RWPE1 (cell line): ENCODE results near the gene PRPF6.

Experiments
- CTCF ChIA-PET: fragments of 350-600 bp; sonication (Branson Sonifier 250); formaldehyde crosslinking; extraction: SDS; loops from one replicate; lab custom pipeline; 2021; lab: Yijun Ruan, JAX
- POLR2A ChIA-PET: fragments of 400-600 bp; formaldehyde crosslinking; extraction: SDS; loops from one replicate; lab custom pipeline; 2020; ENCODE audit warnings: antibody characterized with exemption; ENCODE audit not compliant: low non-redundant PET; lab: Yijun Ruan, JAX
- DNase-seq: peaks from one replicate; pipeline ENCODE4 v3.0.0; 2012; ENCODE audit warnings: low spot score
- H3K27ac ChIP-seq: fragments of 450-650 bp; 2 replicates; pipeline ENCODE4 v1.5.1; 2017
- TF ChIP-seq, protein P1 (sequence below): fragments of 450-650 bp; conservative IDR thresholded peaks from 2 replicates; pipeline ENCODE4 v1.5.1; 2017; ENCODE audit warnings: low read depth, mild to moderate bottlenecking

The PRPF6 gene

DNA sequence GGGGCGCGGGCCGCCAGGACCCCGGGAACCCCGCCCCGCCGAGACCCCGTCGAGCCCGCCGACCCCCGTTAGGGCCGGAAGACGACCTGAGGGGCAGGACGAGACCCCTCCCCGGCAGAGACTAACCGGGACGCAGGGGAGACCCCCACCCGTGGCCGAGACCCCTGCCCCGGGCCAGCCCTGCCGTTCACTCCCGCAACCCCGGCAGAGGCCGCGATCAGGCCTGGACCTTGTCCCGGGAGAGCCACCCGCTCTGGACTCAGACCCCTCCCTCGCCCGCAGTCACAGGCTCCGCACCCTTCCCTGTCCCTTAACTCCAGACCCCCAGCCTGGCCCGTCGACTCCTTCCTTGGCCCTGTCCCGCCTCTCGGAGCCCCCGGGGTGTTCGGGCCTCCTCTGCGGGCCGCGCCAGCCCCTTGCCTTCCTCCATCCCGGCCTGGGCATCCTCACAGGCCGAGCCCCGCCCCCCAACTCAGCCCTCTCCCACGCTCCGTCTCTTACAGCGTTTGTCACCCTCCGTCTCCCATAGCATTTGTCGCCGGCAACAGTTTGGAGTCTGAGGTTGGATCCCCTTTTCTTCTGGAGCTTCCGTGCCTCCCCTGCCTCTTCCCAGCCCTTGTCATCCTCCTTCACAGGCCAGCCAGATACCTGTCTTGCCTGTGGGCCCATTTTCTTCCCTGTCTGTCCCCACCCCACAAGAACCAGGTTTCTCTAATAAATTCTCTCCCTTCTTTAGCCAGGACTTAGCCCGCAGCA lies 82.6 kb downstream of the PRPF6 start:
- CTCF ChIA-PET: interaction anchor here (1.0 to 6.5 kb wide), 6 partner anchors 13 to 25 kb away, joined by 4 to 98 read pairs (median 5); partner anchors contain the start of genes C20orf204 and RGS19
- TF ChIP-seq, protein P1, sequence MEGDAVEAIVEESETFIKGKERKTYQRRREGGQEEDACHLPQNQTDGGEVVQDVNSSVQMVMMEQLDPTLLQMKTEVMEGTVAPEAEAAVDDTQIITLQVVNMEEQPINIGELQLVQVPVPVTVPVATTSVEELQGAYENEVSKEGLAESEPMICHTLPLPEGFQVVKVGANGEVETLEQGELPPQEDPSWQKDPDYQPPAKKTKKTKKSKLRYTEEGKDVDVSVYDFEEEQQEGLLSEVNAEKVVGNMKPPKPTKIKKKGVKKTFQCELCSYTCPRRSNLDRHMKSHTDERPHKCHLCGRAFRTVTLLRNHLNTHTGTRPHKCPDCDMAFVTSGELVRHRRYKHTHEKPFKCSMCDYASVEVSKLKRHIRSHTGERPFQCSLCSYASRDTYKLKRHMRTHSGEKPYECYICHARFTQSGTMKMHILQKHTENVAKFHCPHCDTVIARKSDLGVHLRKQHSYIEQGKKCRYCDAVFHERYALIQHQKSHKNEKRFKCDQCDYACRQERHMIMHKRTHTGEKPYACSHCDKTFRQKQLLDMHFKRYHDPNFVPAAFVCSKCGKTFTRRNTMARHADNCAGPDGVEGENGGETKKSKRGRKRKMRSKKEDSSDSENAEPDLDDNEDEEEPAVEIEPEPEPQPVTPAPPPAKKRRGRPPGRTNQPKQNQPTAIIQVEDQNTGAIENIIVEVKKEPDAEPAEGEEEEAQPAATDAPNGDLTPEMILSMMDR: no peak
- H3K27ac ChIP-seq: peak overlapping the region; percentile 83
- POLR2A ChIA-PET: interaction anchor here (0.6 to 1.0 kb wide), 5 partner anchors 11 to 29 kb away, joined by 3 to 8 read pairs (median 5); no protein-coding TSS in a partner anchor
- no peak for DNase-seq

DNA sequence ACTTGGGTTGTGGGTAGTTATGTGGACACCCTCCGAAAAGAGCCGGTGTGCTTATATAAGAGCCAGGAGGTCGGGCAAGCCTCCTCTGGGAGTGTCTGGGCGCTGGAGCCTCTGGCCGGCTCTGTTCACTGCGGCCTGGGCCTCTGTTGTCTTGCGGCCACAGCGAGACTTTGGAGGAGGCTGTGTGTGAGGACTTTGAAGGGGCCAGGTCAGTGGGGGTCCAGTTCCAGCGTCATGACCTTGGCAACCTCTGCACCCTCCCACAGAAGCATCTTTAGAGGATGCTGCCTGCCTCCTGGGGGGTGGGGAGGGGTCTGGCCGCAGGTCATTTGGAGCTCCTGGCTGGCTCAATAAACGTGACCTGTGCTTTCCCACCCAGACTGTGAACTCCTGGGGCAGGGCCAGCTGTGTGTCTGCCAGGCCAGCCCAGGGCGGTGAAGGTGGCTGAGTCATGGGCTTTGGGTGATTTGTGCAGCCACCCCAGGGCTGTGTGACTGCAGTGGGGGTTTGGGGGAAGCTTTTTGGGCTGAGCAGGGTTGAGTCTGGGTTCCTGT lies 83.3 kb downstream of the PRPF6 start:
- DNase-seq: peak; percentile 83
- POLR2A ChIA-PET: interaction anchor here (0.6 kb wide), 1 partner anchor 414 kb away, joined by 7 read pairs; no protein-coding TSS in a partner anchor
- CTCF ChIA-PET: interaction anchor here (0.8 to 1.9 kb wide), 4 partner anchors 15 to 77 kb away, joined by 3 to 11 read pairs (median 4); partner anchors contain the start of gene RGS19
- TF ChIP-seq, protein P1: no peak
- H3K27ac ChIP-seq: peak overlapping the region; percentile 83

DNA sequence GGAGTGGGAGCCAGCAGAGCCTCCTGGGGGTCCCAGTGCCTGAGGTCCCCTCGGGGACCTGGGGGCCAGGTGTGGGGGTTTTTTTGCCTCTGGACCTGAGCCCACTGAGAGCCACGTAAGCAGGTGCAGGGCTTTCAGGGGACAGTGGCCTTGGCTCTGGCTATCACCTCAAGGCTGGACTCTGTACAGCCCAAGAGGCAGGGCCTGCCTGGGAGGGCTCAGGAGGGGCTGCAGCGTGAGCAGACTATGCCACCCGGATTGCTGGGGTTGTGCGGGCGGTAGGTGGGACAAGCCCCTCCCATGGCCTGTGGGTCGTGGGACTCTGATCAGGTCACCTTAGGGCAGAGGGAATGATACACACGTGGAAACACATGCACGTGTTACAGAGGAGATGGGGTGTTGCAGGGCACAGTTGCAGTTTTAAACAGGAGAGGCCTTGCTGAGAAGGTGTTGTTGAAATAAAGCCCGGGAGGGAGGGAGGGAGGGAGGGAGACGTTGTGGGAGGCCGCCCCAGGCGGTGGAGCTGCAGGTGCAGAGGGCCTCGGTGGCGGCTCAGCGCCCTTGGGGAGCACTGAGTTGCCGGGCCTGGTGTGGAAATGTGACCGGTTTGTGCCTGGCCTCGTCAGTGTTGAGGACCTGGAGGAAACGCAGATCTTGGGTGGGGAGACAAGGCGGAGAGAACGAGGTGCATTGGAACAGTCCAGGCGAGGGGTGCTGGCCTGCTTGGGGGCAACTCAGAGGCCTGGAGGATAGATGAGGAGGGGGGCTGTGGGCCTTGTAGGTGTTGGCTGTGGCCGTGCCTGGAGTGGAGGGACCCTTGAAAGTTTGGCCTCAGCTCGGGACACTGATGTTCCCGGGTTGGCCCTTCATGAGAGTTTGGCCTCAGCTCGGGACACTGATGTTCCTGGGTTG lies 84.4 kb downstream of the PRPF6 start:
- CTCF ChIA-PET: interaction anchor here (0.8 to 1.9 kb wide), 7 partner anchors 8 to 85 kb away, joined by 3 to 11 read pairs (median 4); partner anchors contain the start of gene LKAAEAR1
- no peak for DNase-seq
- POLR2A ChIA-PET: interaction anchor here (0.6 to 0.8 kb wide), 3 partner anchors 11 to 161 kb away, joined by 3 read pairs; no protein-coding TSS in a partner anchor
- TF ChIP-seq, protein P1: no peak
- peak overlapping the region; percentile 83 for H3K27ac ChIP-seq

DNA sequence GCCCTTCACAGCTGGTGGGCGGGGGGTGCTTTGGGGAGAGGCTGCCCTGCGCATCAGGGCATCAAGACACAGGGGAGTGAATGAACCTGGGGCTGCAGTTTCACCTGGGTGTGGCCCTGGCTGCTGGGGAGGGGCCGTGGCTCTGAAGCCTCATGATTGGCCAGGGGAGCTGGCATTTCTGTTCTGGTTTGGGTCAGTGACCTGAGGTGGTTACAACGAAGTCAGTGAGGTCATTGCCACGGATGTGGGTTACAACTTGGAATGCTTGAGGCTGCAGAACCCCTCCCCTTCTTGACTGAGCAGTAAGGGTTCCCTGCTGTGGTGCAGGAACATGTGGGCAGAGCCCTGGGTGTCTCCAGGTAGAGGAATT lies 85.0 kb downstream of the PRPF6 start:
- peak overlapping the region; percentile 83 for H3K27ac ChIP-seq
- ChIA-PET POLR2A (interaction anchor here (0.6 to 0.8 kb wide), 3 partner anchors 11 to 161 kb away, joined by 3 read pairs; no protein-coding TSS in a partner anchor), CTCF (interaction anchor here (0.8 to 1.5 kb wide), 4 partner anchors 9 to 85 kb away, joined by 3 to 5 read pairs (median 4); partner anchors contain the start of gene LKAAEAR1)
- TF ChIP-seq, protein P1: no peak
- DNase-seq: peak; percentile 85

DNA sequence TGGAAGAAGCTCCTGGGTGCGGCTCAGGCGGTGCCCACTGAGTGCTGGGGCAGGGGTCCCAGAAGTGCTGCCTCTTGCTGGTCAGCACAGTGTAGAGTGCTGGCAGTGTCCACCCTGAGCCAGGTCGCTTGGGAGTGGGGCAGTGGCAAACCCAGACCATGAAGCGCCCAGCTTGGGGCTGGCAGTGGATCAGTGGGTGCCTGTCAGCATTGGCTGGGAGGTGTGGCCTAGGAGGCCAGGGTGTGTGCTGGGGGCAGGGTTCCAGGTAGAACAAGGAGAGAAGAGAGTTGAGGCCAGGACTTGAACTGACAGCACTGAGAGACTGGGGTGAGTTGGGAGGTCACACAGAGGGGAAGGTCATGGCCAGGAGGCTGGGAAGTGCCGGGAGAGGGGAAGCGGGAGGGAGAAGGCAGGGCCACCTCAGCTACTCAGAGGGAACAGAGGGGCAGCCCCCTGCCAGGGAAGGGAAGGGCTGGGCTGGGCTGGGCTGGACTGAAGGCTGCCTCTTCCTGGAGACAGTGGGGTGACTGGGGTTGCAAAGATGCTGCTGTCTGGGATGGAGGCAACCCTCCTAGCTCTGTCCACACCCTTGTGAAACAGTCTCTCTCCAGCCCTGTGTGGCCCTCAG lies 86.2 kb downstream of the PRPF6 start:
- H3K27ac ChIP-seq: peak overlapping the region; percentile 83
- ChIA-PET CTCF (interaction anchor here (0.7 kb wide), 2 partner anchors 48 to 1095 kb away, joined by 3 read pairs; no protein-coding TSS in a partner anchor), POLR2A (interaction anchor here (0.7 to 1.1 kb wide), 2 partner anchors 29 to 40 kb away, joined by 3 to 4 read pairs; no protein-coding TSS in a partner anchor)
- TF ChIP-seq, protein P1: no peak
- no peak for DNase-seq
